GM18519 (cell line): Measurements from ENCODE around the gene LSM6.

Experiments
- ATAC-seq: cut with Tn5 transposase; IDR thresholded peaks from one replicate; pipeline ENCODE4 v1.9.1; 2021; ENCODE audit warnings: mild to moderate bottlenecking, moderate library complexity; ENCODE audit not compliant: unreplicated experiment, low FRiP score

Gene LSM6

DNA sequence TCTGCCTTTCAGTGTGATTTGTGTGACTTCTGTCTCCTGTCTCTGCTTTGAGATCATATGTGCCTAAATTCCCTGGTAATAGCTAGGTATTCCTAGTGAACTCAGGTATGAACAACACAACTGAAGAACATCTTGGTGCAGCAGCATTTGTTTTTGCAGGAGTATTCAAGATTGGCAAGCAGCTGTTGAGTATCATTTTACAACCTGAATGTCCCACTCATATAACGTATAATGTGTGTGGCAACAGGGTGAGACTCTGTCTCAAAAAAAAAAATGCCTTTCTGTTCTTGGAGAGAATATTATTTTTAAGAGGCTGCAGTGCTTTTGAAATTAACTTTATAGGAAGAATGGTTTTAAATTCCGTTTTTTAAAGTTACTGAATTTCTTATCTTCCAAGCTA is 7.7 kb downstream of the LSM6 start:
- no peak for ATAC-seq

- no peak for ATAC-seq
Measured at GRCh38 chr4:146186041-146186440, 10.5 kb downstream of the LSM6 start.

DNA sequence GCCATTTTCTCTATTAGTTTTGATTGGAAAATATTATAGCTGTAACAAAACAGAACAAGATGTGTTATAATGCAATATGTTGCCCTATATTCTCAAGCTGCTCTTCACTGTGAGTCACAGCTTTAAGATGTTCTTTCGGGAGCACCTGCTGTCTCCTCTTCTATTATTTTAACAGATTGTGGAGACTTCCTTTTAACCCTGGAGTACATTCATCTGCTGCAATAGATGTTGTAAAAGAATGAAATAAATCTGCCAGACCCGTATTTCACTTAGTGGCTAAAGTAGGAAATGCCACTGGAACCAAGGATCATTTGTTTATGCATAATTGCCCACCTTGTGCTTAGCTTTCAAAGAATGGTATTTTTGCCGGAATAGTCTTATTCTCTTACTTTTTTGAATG is 11.1 kb downstream of the LSM6 start:
- no peak for ATAC-seq

DNA sequence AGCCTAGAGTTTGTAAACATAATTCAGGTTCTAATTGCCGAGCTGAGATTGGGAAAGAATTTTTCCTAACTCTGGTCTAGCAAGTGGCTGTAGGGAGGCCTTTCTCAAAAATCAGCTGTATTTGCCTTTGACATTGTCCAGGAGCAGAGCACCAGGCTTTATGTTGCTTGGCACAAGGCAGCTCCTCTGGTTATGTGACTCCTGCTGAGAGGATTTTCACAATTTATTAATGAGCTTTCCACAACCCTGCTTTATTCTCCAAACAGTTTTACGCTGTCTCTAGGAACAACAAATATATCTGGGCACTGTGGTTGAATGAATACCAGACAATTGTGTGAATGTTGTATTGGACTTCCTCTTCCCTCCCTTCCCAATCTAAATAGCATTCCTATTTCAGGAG is 14.9 kb downstream of the LSM6 start:
- no peak for ATAC-seq

- no peak for ATAC-seq
Measured at GRCh38 chr4:146191766-146192458, 16.4 kb downstream of the LSM6 start.

DNA sequence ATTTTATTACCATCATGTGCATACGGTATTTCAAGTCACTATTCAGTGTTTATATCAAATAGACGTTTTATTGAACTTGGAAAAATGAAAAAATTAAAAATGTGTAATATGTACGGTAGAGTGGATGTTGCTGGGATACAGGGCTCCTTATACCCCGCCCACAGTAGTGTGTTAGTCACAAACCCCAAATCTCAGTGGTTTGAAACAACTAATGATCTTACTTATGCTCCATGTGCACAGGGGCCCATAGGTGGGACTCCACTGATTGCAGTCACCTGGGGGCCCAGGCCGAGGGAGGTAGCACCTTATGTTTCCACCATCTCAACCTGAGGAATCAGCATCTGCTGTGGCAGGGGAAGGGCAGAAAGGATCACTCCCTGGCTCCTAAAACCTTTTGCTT is 18.1 kb downstream of the LSM6 start:
- no peak for ATAC-seq

DNA sequence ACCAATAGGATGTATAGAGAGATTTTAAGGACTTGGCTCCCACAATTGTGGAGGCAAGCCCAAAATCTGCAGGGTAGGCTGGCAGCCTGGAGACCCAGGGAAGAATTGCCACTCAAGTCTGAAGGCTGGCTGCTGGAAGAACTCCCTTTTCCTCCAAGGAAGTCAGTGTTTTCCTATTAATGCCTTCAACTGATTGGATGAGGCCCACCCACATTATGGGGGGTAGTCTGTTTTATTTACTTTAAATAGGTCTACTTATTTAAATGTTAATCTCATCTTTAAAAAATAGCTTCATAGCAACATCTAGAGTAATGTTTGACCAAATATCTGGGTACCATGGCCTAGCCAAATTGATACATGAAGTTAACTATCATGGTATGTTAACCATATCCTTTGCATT is 18.7 kb downstream of the LSM6 start:
- ATAC-seq = no peak

- no peak for ATAC-seq
Measured at GRCh38 chr4:146202665-146203064, 27.1 kb downstream of the LSM6 start.

GRCh38 chr4:146207410-146207809 is 31.9 kb downstream of the LSM6 start:
- ATAC-seq = no peak

DNA sequence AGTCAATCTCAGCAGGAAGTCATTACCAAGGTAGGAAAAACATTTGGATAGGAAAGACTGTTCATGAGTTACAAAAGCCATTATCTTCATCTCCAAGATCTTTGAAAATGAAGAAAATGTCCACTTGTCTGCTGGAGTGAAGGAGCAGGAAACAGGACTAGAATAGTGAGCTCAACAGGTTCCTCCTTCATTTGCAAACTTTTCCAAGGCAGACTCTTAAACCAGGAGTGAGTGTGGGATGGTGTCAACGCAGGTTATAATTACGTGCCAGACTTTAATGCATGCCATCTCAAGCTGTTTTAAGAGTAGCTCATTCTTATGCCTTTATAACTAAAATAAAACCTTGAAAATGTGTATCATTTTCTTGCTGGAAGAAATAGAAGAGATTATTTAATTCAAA is 35.4 kb downstream of the LSM6 start:
- ATAC-seq = no peak

DNA sequence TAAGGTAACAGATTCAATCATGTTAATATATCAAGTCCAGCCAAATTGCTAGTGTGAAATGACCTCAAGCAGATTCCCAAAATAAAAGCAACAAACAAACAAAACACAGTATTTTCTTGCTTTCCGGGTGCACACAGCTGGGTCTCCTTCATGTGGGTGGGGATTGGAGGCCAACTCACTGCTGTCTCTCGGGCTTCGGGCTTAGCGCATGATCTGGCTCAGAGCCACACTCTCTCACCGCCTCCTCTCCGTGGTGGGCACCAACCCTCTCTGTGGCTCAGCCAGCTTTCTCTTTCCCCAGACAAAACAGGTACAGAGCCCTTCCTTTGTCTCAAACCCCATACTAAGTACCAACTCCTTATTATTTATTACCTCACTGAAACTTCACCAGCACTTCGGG is 35.9 kb downstream of the LSM6 start:
- no peak for ATAC-seq

- no peak for ATAC-seq
Measured at GRCh38 chr4:146212781-146213180, 37.3 kb downstream of the LSM6 start.

GRCh38 chr4:146214238-146214637 is 38.7 kb downstream of the LSM6 start, which contains the start of gene REELD1:
REELD1 (plus strand) TSS chr4:146214538; CDS start chr4:146216953, 2,415 bp downstream.
- no peak for ATAC-seq

- ATAC-seq = no peak
Measured at GRCh38 chr4:146222313-146222712, 46.8 kb downstream of the LSM6 start.

DNA sequence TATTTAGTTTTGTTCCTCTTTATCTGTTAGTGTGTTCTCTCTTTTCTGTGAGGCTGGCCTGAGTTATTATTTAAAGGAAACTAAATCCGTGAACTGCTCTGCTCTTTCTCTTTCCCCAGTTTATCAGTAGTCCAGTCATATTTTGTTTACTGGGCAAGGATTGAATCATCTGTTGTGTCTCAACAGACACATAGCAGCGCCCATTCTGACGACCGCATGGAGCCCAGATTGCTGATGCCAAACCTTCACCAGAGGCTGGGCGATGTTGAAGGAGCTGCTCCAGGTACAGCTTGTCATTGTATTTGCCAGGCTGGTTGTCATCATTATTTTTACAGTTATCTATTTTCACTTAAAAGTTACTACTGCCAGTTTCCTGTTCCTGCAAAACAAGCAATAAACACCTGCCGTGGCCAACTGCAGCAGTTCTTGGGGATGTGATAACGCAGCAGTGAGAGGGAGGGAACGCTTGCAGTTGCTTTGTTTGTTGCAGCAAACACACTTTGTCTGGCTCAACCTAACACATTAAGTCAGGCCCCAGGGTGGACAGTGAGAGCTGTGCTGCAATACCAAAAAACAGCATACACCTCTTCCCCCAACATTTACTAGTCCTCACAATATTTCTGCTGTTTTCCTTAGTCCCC is 48.9 kb downstream of the LSM6 start:
- ATAC-seq = no peak

DNA sequence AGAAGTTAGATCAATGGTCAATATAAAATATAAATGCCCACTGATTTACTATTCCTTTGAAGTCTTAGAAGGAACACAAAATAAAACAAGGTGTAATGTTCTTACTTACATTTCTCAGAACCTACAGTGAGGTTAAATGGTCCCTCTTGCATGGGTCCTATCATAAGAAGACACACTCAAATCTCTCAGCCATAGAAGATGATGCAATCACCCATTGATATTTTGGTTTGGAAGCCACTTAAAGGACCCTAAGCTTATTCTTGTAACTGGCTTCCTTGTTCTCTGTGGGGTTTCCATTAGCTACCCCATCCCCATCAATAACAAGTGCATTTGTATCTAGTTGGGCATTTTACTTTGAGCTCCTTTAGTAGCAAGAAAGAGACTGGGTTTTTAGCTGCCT is 53.9 kb downstream of the LSM6 start:
- ATAC-seq = no peak

DNA sequence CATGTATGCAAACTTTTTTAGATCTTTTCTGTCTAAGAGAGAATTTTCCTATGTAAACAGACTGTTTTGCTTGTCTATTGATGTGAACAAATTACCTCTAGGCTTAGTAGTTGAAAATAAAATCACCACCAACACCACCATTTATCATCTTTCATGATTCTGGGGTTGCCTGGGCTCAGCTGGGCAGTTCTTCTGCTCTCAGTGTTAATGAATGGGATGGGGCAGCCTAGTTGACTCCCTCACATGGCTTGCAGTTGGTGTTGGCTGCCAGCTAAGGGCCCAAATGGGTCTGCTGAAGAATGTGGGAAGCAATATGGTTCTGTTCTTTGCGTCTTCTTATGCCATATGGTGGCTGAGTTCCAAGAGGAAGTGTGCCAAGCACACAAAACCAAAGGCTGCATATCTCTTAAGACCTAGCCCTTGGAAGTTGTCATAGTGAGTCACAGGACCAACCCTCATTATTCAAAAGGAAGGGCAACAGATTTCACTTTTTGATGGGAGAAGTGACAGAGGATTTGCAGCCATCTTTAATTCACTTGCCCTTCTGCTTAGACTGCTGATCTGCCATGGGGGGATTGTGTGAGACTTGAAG is 56.7 kb downstream of the LSM6 start:
- ATAC-seq = no peak

- no peak for ATAC-seq
Measured at GRCh38 chr4:146235654-146236177, 60.2 kb downstream of the LSM6 start.

DNA sequence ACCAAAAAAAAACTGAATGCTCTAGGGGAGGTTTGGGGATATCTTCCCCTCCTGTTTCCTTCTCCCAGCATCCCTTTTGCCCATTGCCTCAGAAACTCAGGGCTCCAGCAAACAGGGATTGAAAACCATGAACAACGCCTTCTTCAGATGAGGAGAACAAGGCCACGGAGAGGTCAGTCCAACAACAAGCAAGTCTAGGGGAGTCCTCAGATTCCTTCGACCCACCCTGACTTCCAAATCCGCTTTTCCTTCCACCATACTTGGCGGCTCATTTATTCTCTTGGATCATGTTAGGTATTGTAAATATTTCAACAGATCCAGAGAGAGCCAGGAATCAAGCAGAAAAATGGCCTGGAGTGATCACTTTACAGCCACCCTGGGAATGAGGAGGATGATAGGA is 60.7 kb downstream of the LSM6 start:
- ATAC-seq = no peak

DNA sequence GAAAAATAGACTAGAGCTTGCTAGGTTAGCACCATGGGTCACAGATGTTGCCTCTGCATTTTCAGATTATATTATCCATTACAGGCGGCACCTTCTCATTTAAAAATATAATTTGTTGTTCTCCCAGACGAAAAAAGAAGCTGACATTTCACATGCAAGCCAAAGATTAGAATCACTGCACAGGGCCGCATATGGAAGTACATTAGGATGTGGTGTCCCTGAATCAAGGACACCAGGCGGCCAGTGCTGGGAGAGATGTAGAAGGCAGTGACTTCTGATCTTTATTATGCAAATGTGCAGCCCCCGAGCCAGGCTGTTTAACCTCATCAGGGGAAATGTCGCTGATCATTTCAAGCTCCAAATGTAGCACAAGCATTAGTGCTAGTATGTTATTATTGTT is 61.6 kb downstream of the LSM6 start:
- ATAC-seq = no peak

DNA sequence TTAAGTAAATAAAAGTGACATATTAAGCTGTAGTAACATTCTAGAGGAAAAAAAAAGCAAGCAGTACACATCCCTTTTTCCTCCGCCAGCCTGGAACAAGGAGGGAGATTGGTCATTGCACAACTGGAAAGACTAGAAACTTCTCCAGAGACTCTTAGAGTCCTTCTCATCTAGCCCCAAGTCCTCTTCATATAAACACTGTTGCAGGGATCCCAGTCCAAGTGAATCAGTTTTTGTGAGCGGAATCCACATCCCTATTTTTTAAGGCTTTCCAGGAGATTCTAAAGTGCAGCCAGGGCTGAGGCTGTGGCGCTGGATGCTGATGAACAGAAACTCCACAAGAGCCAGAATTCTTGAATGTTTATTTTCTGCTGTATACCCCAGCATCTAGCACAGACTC is 62.6 kb downstream of the LSM6 start:
- no peak for ATAC-seq
